ENCODE measurements around the gene PLPPR5. TPM values are rescaled to one million over a fixed set of nuclear protein-coding genes. Genes with fewer than 3 reads are reported as not detected.

PLPPR5 gene
- total RNA-seq, 1 donor: not detected

DNA sequence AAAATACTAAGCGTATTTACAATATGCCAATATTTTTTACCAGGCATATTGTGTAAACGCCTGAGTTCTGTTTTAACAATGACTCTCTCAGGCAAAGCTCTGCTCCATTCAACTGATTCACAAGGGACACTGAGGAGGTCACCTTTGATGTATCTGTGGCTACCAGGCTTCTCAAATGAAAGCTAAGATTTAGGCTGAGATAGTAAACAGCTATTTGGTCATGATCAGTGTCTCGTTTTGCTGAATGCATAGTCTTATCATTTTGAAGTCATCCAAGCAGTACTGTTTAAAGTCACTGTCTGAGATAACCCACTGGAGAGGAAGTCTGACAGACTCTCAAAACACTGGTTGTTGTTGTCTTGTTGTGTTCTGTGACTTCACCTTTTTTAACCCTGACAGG, 13.7 kb upstream of the PLPPR5 start:
- H3K27me3 ChIP-seq (ENCODE audit: insufficient read depth, low read length): no peaks in the 10 kb centered on the region
- no peaks in the 10 kb centered on the region for H3K36me3 ChIP-seq (ENCODE audit: insufficient read depth, low read length)
- H3K27ac ChIP-seq (ENCODE audit: low read depth, low read length): no peak overlapping the region
- H3K4me2 ChIP-seq (ENCODE audit: insufficient read depth, low read length): no peak overlapping the region
- H3K79me2 ChIP-seq (ENCODE audit: insufficient read depth, low read length): no peaks in the 10 kb centered on the region
- TF ChIP-seq, protein P1, sequence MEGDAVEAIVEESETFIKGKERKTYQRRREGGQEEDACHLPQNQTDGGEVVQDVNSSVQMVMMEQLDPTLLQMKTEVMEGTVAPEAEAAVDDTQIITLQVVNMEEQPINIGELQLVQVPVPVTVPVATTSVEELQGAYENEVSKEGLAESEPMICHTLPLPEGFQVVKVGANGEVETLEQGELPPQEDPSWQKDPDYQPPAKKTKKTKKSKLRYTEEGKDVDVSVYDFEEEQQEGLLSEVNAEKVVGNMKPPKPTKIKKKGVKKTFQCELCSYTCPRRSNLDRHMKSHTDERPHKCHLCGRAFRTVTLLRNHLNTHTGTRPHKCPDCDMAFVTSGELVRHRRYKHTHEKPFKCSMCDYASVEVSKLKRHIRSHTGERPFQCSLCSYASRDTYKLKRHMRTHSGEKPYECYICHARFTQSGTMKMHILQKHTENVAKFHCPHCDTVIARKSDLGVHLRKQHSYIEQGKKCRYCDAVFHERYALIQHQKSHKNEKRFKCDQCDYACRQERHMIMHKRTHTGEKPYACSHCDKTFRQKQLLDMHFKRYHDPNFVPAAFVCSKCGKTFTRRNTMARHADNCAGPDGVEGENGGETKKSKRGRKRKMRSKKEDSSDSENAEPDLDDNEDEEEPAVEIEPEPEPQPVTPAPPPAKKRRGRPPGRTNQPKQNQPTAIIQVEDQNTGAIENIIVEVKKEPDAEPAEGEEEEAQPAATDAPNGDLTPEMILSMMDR (IDR thresholded peaks at IDR 0.05; ENCODE audit: extremely low read depth, low read depth, low read length): no peak
- no peaks in the 10 kb centered on the region for H3K4me1 ChIP-seq (ENCODE audit: insufficient read depth, low read length)
- H4K20me1 ChIP-seq (ENCODE audit: insufficient read depth, low read length): no peaks in the 10 kb centered on the region
- H3K4me3 ChIP-seq (ENCODE audit: insufficient read depth, low read length): no peak overlapping the region
- H2AFZ ChIP-seq (ENCODE audit: low read length): no peak overlapping the region
- no peaks in the 10 kb centered on the region for H3K9me3 ChIP-seq (ENCODE audit: low read depth, low read length)
- DNase-seq (ENCODE audit: insufficient read length, low spot score, missing footprints): no peak

DNA sequence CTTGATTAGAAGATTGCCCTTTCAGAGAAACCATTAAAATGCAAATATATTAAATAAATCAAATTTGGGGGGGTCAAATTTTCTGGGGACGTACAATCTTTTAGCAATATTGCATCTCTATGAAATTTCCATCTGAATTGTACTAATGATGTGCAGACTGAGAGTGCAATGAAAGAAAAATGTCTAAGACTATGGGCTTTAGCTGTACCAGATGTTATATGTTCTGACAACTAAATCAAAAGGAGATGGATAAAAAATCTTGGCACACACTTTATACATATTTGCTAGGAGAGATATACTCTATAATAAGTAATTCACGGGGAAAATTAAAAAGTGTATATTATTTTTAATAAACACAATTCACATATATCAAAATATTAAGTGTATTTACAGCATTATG, 13.0 kb upstream of the PLPPR5 start:
- no peaks in the 10 kb centered on the region for H4K20me1 ChIP-seq (ENCODE audit: insufficient read depth, low read length)
- TF ChIP-seq, protein P1 (IDR thresholded peaks at IDR 0.05; ENCODE audit: extremely low read depth, low read depth, low read length): no peak
- DNase-seq (ENCODE audit: insufficient read length, low spot score, missing footprints): no peak
- H3K9me3 ChIP-seq (ENCODE audit: low read depth, low read length): no peaks in the 10 kb centered on the region
- H3K36me3 ChIP-seq (ENCODE audit: insufficient read depth, low read length): no peaks in the 10 kb centered on the region
- no peak overlapping the region for H3K4me3 ChIP-seq (ENCODE audit: insufficient read depth, low read length)
- H3K4me1 ChIP-seq (ENCODE audit: insufficient read depth, low read length): no peaks in the 10 kb centered on the region
- H3K27ac ChIP-seq (ENCODE audit: low read depth, low read length): no peak overlapping the region
- H2AFZ ChIP-seq (ENCODE audit: low read length): no peak overlapping the region
- no peak overlapping the region for H3K4me2 ChIP-seq (ENCODE audit: insufficient read depth, low read length)
- H3K79me2 ChIP-seq (ENCODE audit: insufficient read depth, low read length): no peaks in the 10 kb centered on the region
- H3K27me3 ChIP-seq (ENCODE audit: insufficient read depth, low read length): no peaks in the 10 kb centered on the region

DNA sequence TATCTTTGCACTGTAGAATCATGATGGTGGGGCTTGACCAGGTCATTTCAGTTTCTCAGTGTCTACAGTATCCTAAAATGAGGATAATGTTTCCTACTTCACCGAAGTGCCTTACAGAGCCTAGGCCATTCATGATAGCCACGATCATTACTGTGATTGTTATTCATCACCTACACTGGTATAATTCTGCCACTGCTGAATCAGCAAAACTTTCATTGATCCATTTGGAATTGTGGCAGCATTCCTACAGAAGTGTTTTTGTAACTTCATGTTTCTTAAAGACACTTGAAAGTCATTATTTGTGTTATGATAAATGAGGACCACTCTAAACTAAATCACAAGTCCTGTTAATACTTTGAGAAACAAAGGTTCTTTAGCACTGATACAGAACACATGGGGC, 6.0 kb upstream of the PLPPR5 start:
- DNase-seq (ENCODE audit: insufficient read length, low spot score, missing footprints): no peak
- H3K36me3 ChIP-seq (ENCODE audit: insufficient read depth, low read length): no peaks in the 10 kb centered on the region
- no peaks in the 10 kb centered on the region for H3K9me3 ChIP-seq (ENCODE audit: low read depth, low read length)
- H3K4me1 ChIP-seq (ENCODE audit: insufficient read depth, low read length): no peaks in the 10 kb centered on the region
- H3K4me3 ChIP-seq (ENCODE audit: insufficient read depth, low read length): no peak overlapping the region
- no peak overlapping the region for H3K4me2 ChIP-seq (ENCODE audit: insufficient read depth, low read length)
- no peaks in the 10 kb centered on the region for H3K79me2 ChIP-seq (ENCODE audit: insufficient read depth, low read length)
- H3K27me3 ChIP-seq (ENCODE audit: insufficient read depth, low read length): peaks cover 35% of the 10 kb centered on the region
- no peak overlapping the region for H2AFZ ChIP-seq (ENCODE audit: low read length)
- no peak overlapping the region for H3K27ac ChIP-seq (ENCODE audit: low read depth, low read length)
- H4K20me1 ChIP-seq (ENCODE audit: insufficient read depth, low read length): no peaks in the 10 kb centered on the region
- TF ChIP-seq, protein P1 (IDR thresholded peaks at IDR 0.05; ENCODE audit: extremely low read depth, low read depth, low read length): no peak

DNA sequence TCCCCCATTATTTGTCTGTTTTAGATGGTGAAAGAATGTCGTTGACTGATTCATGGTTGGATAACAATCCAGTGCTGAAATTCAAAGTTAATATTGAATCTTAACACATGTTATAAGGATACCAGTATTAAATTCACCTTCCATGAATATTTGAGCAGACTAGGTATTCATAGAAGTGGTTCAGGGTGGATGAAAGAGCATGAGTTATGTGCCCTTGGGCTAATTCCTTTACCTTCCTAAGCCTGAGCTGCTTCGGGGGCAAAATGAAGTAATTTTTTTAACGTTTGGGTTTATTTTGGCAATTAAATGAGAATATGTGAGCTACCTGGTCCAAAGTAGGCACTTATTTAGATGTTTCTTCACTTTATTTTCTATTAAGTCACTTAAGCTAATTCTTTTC, 2.7 kb upstream of the PLPPR5 start:
- H3K27me3 ChIP-seq (ENCODE audit: insufficient read depth, low read length): peaks cover 61% of the 10 kb centered on the region
- no peak overlapping the region for H3K4me3 ChIP-seq (ENCODE audit: insufficient read depth, low read length)
- H3K4me2 ChIP-seq (ENCODE audit: insufficient read depth, low read length): no peak overlapping the region
- TF ChIP-seq, protein P1 (IDR thresholded peaks at IDR 0.05; ENCODE audit: extremely low read depth, low read depth, low read length): no peak
- no peak overlapping the region for H2AFZ ChIP-seq (ENCODE audit: low read length)
- no peak overlapping the region for H3K27ac ChIP-seq (ENCODE audit: low read depth, low read length)
- DNase-seq (ENCODE audit: insufficient read length, low spot score, missing footprints): no peak
- H3K36me3 ChIP-seq (ENCODE audit: insufficient read depth, low read length): no peaks in the 10 kb centered on the region
- H3K9me3 ChIP-seq (ENCODE audit: low read depth, low read length): no peaks in the 10 kb centered on the region
- H4K20me1 ChIP-seq (ENCODE audit: insufficient read depth, low read length): no peaks in the 10 kb centered on the region
- no peaks in the 10 kb centered on the region for H3K79me2 ChIP-seq (ENCODE audit: insufficient read depth, low read length)
- no peaks in the 10 kb centered on the region for H3K4me1 ChIP-seq (ENCODE audit: insufficient read depth, low read length)

Measured in osteoblast (primary cell).